HepG2 (cell line): ENCODE measurements around the gene LYPD4. TPM values are rescaled to one million over a fixed set of nuclear protein-coding genes. Genes with fewer than 3 reads are reported as not detected.
A peak's percentile ranks its signal among the peaks of the same experiment; 100 is the strongest.

Experiments used
- FOXK1 ChIP-seq: sonication (generic); formaldehyde crosslinking; IDR thresholded peaks from 2 replicates; pipeline ENCODE4 v1.4.0; 2020; ENCODE audit warnings: low read depth, missing genetic modification reagents, borderline replicate concordance
- FUBP1 ChIP-seq: sonication (generic); formaldehyde crosslinking; IDR thresholded peaks from 2 replicates; pipeline ENCODE4 v1.5.1; 2020; ENCODE audit warnings: missing genetic modification reagents, mild to moderate bottlenecking, borderline replicate concordance
- KLF6 ChIP-seq: IDR thresholded peaks from 2 replicates; pipeline ENCODE4 v1.8.0; 2016; ENCODE audit warnings: missing biosample characterization, missing genetic modification reagents
- MED8 ChIP-seq: sonication (generic); formaldehyde crosslinking; IDR thresholded peaks from 2 replicates; pipeline ENCODE4 v1.8.1; 2023; ENCODE audit warnings: mild to moderate bottlenecking, missing genetic modification reagents; ENCODE audit not compliant: insufficient replicate concordance
- NAIF1 ChIP-seq: sonication (generic); formaldehyde crosslinking; IDR thresholded peaks from 2 replicates; pipeline ENCODE4 v1.5.0; 2020; ENCODE audit warnings: mild to moderate bottlenecking, missing genetic modification reagents, borderline replicate concordance
- SOX6 ChIP-seq, 2 experiments: fragments of 450-650 bp in 1 of 2; sonication (generic) in 1 of 2; formaldehyde crosslinking in 1 of 2; IDR thresholded peaks; 2 replicates each; pipeline versions ENCODE4 v1.4.0 to v1.6.1; 2017 to 2020; ENCODE audit warnings: antibody characterized with exemption in 1 of 2, mild to moderate bottlenecking in 1 of 2, missing genetic modification reagents in 1 of 2
- STAT5B ChIP-seq: sonication (generic); formaldehyde crosslinking; IDR thresholded peaks from 2 replicates; pipeline ENCODE4 v1.4.0; 2020; ENCODE audit warnings: missing genetic modification reagents
- SUZ12 ChIP-seq: fragments of 150-350 bp; IDR thresholded peaks from 2 replicates; pipeline ENCODE4 v1.6.1; 2014; ENCODE audit warnings: low read depth, low read length
- YEATS4 ChIP-seq: sonication (generic); formaldehyde crosslinking; IDR thresholded peaks from 2 replicates; pipeline ENCODE4 v1.4.0; 2020; ENCODE audit warnings: missing genetic modification reagents, borderline replicate concordance
- ZBTB34 ChIP-seq: sonication (generic); formaldehyde crosslinking; IDR thresholded peaks from 2 replicates; pipeline ENCODE4 v1.8.0; 2022; ENCODE audit warnings: mild to moderate bottlenecking, missing genetic modification reagents
- ZNF20 ChIP-seq: sonication (generic); formaldehyde crosslinking; IDR thresholded peaks from 2 replicates; pipeline ENCODE4 v1.4.0; 2020; ENCODE audit warnings: mild to moderate bottlenecking, moderate library complexity, missing genetic modification reagents
- ZNF629 ChIP-seq: sonication (generic); formaldehyde crosslinking; conservative IDR thresholded peaks from 2 replicates; pipeline ENCODE4 v1.5.0; 2020; ENCODE audit warnings: missing genetic modification reagents
- ZNF7 ChIP-seq: IDR thresholded peaks from 2 replicates; pipeline ENCODE4 v1.6.1; 2016; ENCODE audit warnings: missing biosample characterization, missing genetic modification reagents
- polyA plus RNA-seq, 8 experiments: library from polyadenylated mRNA; depleted of rRNA in 3 of 8; stranded (reverse) in 7 of 8; unstranded in 1 of 8; fragments of >200 nt; fragmentation: Illumina TruSeq in 4 of 8; extraction: Trizol in 4 of 8; gene quantifications; 2 replicates each; pipeline versions ENCODE4 v1.2.1 to v1.2.3, GENCODE V29; 2011 to 2016; ENCODE audit warnings: low read depth in 4 of 8, missing spikeins in 1 of 8, mixed read lengths in 1 of 8; ENCODE audit not compliant: insufficient read depth in 1 of 8
- total RNA-seq, 5 experiments: library from RNA; depleted of rRNA; stranded (reverse); fragments of >200 nt; fragmentation: Illumina TruSeq; extraction: Trizol; gene quantifications; 2 replicates each; pipeline ENCODE4 v1.2.3, GENCODE V29; 2016; ENCODE audit warnings: low read depth in 1 of 5
- TF ChIP-seq, protein P1 (sequence below): sonication (generic); formaldehyde crosslinking; IDR thresholded peaks from 2 replicates; pipeline ENCODE4 v1.8.0; 2022; ENCODE audit warnings: mild to moderate bottlenecking, missing genetic modification reagents, borderline replicate concordance
- TF ChIP-seq, protein P2 (sequence below): sonication (generic); formaldehyde crosslinking; IDR thresholded peaks from 2 replicates; pipeline ENCODE4 v1.4.0; 2020; ENCODE audit warnings: missing genetic modification reagents; ENCODE audit errors: not compliant biosample characterization
- TF ChIP-seq, protein P3 (sequence below): sonication (generic); formaldehyde crosslinking; IDR thresholded peaks from 2 replicates; pipeline ENCODE4 v1.4.0; 2020; ENCODE audit warnings: missing genetic modification reagents

LYPD4 gene
- total and polyA plus RNA-seq, 2 of the 13 experiments (the other 11 are each of a cell fraction or from before 2014, with no cell fraction given), result not detected

DNA sequence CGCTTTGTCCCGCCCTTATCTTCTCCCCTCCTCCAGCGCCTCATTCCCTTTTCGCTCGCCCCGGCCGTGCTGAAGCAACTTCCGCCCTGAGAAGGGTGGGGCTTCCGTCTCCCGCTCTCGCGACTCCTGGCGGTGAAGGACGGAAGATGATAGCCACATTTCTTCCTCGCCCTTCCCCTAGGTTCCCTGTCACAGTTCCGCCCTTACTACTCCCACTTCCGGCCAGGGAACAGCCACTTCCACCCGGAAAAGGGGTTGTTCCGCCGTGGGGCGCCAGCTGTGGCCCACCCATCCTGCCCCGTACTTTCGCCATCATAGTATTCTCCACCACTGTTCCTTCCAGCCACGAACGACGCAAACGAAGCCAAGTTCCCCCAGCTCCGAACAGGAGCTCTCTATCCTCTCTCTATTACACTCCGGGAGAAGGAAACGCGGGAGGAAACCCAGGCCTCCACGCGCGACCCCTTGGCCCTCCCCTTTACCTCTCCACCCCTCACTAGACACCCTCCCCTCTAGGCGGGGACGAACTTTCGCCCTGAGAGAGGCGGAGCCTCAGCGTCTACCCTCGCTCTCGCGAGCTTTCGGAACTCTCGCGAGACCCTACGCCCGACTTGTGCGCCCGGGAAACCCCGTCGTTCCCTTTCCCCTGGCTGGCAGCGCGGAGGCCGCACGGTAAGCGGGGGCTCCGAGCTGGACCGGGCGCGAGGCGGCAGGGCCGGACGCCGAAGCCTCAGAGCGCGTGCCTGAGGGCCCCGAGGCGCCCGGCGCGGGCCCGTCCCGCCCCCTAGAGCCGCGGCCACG, 15.3 kb upstream of the LYPD4 start, which contains the start of gene RPS19 (continued):
- TF ChIP-seq ZBTB34 (CRISPR knock-in tag) (no peak), SOX6 (IDR thresholded peaks at IDR 0.05) (no peak), SOX6 (CRISPR knock-in tag; IDR thresholded peaks at IDR 0.05) (peak; percentile 69), ZNF629 (CRISPR knock-in tag) (no peak), YEATS4 (peak; percentile 96), SUZ12 (no peak), KLF6 (CRISPR knock-in tag) (peak; percentile 85; the same call in 1 of the 2 replicates), FUBP1 (no peak), STAT5B (CRISPR knock-in tag) (0 out of 2 replicates have a peak, but pooled peaks have one; percentile 35), MED8 (CRISPR knock-in tag) (peak; percentile 48), NAIF1 (CRISPR knock-in tag) (peak; percentile 57; the same call in 1 of the 2 replicates), ZNF7 (CRISPR knock-in tag) (no peak), ZNF20 (CRISPR knock-in tag) (no peak; the same call in 1 of the 2 replicates), FOXK1 (CRISPR knock-in tag) (peak; percentile 34; the same call in 1 of the 2 replicates)
- TF ChIP-seq, protein P1, sequence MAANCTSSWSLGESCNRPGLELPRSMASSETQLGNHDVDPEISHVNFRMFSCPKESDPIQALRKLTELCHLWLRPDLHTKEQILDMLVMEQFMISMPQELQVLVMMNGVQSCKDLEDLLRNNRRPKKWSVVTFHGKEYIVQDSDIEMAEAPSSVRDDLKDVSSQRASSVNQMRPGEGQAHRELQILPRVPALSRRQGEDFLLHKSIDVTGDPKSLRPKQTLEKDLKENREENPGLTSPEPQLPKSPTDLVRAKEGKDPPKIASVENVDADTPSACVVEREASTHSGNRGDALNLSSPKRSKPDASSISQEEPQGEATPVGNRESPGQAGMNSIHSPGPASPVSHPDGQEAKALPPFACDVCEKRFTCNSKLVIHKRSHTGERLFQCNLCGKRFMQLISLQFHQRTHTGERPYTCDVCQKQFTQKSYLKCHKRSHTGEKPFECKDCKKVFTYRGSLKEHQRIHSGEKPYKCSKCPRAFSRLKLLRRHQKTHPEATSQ, result peak; percentile 88; the same call in 1 of the 2 replicates
- TF ChIP-seq, protein P2, sequence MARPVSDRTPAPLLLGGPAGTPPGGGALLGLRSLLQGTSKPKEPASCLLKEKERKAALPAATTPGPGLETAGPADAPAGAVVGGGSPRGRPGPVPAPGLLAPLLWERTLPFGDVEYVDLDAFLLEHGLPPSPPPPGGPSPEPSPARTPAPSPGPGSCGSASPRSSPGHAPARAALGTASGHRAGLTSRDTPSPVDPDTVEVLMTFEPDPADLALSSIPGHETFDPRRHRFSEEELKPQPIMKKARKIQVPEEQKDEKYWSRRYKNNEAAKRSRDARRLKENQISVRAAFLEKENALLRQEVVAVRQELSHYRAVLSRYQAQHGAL, result peak; percentile 55
- TF ChIP-seq, protein P3, sequence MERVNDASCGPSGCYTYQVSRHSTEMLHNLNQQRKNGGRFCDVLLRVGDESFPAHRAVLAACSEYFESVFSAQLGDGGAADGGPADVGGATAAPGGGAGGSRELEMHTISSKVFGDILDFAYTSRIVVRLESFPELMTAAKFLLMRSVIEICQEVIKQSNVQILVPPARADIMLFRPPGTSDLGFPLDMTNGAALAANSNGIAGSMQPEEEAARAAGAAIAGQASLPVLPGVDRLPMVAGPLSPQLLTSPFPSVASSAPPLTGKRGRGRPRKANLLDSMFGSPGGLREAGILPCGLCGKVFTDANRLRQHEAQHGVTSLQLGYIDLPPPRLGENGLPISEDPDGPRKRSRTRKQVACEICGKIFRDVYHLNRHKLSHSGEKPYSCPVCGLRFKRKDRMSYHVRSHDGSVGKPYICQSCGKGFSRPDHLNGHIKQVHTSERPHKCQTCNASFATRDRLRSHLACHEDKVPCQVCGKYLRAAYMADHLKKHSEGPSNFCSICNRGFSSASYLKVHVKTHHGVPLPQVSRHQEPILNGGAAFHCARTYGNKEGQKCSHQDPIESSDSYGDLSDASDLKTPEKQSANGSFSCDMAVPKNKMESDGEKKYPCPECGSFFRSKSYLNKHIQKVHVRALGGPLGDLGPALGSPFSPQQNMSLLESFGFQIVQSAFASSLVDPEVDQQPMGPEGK (CRISPR knock-in tag), result peak; percentile 78
